C4-2B (cell line): ENCODE data around the gene LETM1.

ENCODE experiments used
- H3K27ac ChIP-seq: fragments of 450-650 bp; 2 replicates; pipeline ENCODE4 v1.5.1; 2017
- CTCF ChIP-seq: fragments of 450-650 bp; conservative IDR thresholded peaks from 2 replicates; pipeline ENCODE4 v1.5.1; 2017; ENCODE audit warnings: mild to moderate bottlenecking
- ZFX ChIP-seq: fragments of 450-650 bp; IDR thresholded peaks from 2 replicates; pipeline ENCODE4 v1.6.1; 2017

The LETM1 gene

GRCh38 chr4:1778642-1779392 is 77.1 kb downstream of the LETM1 start:
- no peak overlapping the region for H3K27ac ChIP-seq

GRCh38 chr4:1777822-1778641 is 77.9 kb downstream of the LETM1 start:
- no peak overlapping the region for H3K27ac ChIP-seq

More at GRCh38 chr4:1778642-1779392, 77.1 kb downstream of the LETM1 start:
- TF ChIP-seq ZFX (no peak), CTCF (no peak)

DNA sequence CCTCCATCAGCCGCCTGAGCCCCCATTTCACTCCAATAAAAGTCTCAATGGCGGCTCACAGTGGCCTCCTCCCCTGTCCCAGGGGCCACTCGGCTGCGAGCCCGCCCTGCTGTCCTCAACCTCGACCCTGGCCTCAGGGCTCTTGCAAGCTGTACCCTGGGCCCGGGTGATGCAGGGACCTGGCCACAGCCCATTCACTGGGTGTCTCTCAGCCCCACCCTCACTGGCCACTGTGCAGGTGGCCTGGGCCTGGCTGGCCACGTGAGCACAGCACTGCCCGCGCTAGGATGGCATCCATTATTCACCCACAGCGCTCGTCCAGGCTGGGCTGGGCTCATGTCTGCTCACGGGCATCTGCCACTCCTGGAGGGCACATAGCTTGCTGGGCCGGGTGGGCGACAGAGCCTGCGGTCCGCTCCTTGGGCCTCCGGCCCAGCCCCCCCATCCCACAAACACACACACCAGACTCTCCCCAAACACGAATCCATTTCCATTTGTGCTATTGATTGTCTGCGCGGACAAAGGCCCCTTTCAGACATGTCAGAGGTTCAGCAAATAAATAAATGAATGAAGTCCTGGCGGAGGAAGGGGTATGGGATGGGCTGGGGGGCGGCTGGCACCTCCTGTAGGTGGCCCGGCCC is 79.3 kb downstream of the LETM1 start:
- H3K27ac ChIP-seq = no peak overlapping the region
- TF ChIP-seq CTCF = no peak
- no peak for TF ChIP-seq ZFX

More at GRCh38 chr4:1777822-1778641, 77.9 kb downstream of the LETM1 start:
- TF ChIP-seq CTCF = no peak
- TF ChIP-seq ZFX = no peak

- H3K27ac ChIP-seq = no peak overlapping the region
- no peak for TF ChIP-seq ZFX
- TF ChIP-seq CTCF = no peak
Measured at GRCh38 chr4:1775731-1776500, 80.0 kb downstream of the LETM1 start.

- no peak overlapping the region for H3K27ac ChIP-seq
- TF ChIP-seq CTCF (no peak), ZFX (no peak)
Measured at GRCh38 chr4:1773754-1774153, 82.2 kb downstream of the LETM1 start.

DNA sequence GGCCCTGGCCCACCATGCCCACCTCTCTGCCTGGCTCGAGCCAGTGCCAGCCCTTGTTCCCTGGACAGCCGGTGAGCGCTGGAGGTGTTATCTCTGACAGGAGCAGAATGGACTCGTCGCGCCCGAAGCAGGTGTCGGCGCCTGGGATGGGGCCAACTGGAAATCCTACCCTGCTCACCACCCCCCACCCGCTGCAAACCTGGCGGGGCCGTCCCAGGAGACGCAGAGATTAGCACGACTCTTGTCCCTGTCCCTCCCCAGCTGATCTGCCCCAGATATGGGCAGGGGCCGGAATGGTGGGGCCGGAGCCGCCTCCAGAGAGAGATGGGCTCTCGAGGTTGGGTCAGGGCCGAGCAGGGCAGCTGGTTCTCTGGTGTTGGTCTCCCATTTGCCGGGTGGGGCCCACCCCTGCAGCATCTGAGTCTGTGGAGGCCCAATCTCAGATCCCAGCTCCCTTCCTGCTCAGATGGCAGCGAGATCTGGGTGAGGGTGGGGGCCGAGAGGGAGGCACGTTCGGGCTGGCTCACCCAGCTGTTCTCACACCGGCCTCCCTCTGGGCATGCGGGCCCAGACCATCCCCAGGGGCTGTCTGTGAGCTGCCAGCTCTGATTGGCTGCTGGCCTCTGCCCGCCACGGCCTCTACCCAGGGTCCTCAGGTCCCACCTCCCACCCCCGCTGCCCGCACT is 83.0 kb downstream of the LETM1 start:
- no peak overlapping the region for H3K27ac ChIP-seq
- TF ChIP-seq ZFX (no peak), CTCF (no peak)
